ENCODE data around the gene FARP1.
"Not testable (repeated sequence)": the region's sequence is repeated elsewhere in the genome, so short reads cannot be mapped to it uniquely, and the experiment has no call there.

Gene FARP1

DNA sequence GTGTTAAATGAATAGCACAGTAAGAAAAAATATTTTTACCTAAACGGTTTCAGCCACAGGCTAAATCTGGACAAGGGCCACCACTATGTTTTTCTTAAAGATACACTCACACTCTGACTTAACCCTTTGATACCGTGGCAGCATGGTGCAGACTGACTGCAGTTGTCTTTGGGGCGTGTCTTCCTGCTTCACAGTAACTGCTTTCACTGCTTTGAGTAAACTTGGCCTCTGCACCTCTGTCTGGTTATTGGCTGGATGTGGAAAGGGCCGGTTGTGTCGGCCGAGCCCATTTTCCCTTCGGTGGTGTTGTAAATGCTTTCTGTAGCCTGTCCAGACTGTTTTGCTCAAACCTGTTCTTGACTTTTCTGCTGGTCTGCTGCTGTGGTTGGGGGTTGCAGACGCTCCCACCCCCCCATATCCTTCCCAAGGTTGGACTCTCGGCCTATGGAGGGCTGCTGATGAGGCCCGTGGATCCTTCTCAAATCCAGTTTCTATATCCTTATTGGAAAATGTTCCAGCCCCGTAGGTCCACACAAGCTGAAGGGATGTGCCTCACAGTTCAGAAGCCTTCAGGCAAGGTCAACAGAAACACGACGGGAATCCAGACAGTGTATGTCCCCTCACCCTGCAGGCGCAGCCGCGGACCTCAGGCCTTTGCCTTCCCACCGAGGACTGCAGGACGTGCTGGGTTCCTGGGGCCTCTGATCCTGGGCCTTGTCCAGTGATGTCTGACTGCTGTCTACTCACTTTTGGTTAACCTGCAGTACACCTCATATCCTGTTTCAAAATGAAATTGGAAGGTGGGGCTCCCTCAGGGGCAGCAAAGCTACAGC lies 124.4 kb downstream of the FARP1 start:
- no peak for DNase-seq

DNA sequence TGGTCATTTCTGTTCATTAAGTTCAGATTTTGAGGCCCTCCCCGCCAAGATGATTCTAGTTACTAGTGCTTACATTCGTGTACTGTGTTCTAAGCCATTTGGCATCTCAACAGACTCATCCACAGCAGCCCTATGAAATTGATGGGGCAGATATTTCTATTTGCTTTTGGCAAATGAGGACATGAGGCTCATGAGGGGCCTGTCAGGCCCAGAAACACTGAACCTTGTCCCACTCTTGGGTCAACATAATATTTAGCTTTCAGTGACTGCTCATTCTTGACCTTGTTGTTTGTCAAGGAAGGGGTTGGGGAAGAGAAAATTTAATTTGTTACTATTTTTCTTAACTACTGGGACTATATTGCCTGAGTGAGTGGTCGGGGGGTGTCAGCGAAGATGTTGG lies 126.5 kb downstream of the FARP1 start:
- no peak for DNase-seq

DNA sequence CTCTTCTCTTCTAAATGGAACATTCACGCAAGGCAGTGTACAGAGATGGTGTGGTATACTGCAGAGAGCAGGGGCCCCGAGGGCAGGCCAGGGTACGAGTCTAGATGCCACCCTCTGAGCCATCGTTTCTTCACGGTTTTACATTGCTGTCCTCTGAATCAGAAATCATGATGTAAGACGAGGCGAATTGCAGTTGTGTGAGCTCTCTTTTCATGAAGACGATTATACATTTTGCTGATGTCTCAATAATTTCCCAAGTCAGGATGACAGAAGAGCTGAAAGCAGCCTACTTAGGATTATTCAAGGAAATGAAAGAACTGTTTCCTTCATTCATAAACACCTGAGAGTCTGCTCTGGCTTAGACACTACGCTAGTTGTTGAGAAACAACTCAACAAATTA lies 127.9 kb downstream of the FARP1 start:
- DNase-seq: no peak

DNA sequence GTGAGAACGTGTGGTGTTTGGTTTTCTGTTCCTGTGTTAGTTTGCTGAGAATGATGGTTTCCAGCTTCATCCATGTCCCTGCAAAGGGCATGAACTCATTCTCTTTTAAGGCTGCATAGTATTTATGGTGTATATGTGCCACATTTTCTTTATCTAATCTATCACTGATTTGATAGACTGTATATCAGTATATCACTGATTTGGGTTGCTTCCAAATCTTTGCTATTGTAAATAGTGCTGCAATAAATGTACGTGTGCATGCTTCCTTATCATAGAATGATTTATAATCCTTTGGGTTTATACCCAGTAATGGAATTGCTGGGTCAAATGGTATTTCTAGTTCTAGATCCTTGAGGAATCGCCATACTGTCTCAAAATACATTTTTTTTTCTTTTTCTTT lies 128.8 kb downstream of the FARP1 start:
- not testable (repeated sequence) for DNase-seq

DNA sequence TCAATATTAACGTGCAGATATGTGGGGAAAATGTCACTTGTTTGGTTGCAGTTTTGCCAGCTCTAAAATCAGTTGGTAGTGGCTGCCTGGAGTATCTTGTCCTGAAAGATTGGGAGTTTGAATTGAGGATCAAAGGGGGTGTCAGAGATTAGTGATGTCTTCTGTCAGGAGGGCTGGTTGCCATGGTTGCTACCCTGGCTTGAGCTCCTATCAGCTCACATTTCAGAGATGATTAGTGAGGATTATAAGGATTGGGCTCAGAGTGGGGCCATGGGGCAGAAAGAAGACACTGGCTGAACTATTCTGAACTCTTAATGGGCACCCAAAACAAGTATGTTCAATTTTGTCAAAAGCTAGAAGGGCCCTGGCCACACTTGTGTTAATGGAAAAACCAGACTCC lies 129.7 kb downstream of the FARP1 start:
- DNase-seq: no peak

DNA sequence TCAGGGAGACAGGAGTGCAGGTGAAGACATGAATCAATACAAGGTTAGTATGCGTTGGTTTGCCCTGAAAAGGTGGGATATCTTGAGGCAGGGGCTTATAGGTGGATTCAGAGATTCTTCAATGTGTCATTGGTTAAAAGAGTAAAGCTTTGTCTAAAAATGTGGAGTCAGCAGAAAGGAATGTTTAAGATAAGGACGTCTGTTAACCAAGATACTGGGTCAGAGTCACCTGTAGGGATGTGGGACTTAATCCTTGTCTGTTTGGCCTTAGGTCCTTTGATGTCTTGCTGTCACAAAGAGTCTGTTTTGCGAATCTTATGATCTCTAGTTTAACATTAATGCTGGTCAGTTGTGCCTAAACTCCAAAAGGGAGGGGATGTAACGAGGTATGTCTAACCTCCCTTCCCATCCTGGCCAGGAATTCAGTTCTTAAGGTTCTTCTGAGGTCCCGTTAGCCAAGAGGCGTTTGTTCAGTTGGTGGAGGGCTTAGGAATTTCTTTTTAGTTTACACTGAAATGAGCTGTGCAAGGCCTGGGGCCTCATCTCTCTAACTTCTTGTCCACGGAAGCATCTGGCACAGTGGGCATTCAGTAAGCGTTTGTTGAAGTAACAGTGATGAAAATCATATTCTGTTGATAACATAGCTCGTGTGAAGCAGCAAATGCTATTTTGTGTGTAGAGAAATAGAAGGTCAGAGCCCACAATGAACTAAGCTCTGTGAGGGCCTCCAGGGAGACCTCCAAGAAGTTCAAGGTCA lies 130.4 kb downstream of the FARP1 start:
- DNase-seq: no peak

DNA sequence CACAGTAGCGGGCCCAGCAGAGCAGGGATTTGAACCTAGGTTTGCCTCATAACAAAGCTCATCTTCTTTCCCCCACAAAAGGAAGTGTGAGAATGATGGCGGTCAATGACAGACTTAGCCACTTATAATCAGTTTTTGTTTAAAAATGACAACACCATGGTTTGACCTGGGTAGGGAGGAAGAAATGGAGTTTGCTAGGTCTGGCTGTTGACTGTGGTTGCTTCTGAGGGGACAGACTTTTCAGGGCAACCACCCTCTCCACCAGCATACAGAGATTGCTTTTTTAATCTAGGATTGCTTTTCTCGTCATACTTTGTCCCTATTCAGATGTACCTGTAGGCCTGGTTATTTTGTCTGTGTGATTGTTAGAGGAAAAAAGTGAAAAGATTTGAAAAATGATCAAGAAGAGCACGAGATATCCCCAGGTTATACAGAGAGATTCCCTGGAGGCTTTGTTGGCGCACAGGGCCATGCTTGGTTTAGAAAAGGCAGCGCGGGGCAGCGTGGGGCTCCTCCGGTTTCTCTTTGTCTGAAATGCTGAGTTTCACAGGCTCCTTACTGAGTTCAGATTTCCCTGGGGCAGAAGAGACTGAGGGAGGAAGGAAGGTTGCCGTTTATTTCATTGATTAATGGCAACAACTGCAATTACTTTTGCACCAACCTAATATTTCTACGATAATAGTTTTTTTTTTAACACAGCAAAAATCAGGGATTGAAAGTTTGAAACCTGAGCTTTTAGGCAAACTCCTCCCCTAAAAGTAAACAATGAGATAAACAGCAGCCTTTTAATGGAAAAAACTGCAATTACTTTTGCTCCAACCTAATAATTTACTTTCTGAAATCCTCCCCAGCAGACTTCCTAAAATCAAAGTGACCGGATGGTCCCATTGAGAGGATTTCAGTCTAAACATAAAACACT lies 131.2 kb downstream of the FARP1 start:
- DNase-seq: no peak

DNA sequence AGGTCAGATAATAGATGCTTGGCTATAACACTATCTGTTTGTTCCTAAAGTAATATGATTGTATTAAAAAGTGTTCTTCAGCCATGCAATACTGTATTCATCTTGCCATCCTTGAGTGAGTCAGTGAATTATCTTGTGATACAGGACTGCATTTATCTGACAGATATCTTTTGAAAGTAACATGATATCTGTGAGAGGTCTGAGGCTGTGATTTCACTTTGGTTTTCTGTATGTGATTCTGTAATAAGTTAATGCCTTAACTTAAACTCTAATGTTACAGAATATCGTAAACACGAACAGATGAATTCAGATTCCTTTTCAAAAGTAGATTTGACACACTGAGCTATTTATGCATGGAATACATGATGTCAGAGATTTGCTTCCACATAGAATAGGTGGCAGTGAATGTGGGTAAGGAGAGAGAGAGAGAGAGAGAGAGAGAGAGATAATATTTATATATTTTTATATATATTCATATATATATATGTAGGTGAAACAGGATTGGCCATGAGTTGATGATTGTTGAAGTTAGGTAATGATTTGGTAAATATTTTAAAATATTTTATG lies 132.1 kb downstream of the FARP1 start:
- DNase-seq: no peak

DNA sequence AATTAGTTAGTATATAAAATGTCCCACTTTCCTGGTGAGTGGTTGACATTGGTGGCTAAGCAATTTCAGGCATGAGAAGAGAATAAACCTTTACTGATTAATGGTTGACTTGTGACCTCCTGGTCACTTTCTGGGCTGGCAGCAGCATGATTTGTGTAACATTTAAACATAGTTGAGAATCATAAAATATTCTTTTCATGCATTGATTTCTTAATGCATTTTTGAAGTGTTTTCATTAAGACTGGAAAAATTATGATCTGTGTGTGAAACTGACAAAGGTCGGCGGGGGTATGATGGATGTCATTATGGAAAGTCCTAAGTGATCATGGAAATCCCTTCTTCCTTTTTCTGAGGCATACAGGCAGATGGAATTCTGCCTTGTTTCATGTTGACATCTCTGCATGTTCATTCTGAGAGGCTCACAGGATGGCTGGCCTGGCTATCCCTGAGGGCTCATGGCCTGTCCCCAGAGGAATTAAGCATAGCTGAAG lies 132.8 kb downstream of the FARP1 start:
- DNase-seq: no peak

DNA sequence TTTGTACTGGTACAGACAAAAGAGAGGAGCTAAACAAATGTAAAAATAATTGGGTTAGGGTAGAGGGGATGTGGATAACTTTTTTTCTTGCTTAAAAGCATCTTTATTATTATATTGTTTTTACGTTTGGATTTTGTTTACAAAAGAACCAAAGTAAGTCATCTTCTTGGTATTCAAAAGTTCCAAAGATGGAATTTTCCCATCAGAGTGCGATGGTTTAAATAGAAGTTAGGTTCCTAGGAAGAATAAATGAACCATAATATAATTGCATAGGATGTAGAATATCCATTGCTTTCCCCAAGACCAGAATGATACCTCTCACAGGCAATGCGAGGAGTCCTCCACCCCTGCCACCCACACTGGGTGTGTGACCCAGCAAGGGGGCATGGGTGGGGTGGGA lies 133.6 kb downstream of the FARP1 start:
- DNase-seq: no peak

DNA sequence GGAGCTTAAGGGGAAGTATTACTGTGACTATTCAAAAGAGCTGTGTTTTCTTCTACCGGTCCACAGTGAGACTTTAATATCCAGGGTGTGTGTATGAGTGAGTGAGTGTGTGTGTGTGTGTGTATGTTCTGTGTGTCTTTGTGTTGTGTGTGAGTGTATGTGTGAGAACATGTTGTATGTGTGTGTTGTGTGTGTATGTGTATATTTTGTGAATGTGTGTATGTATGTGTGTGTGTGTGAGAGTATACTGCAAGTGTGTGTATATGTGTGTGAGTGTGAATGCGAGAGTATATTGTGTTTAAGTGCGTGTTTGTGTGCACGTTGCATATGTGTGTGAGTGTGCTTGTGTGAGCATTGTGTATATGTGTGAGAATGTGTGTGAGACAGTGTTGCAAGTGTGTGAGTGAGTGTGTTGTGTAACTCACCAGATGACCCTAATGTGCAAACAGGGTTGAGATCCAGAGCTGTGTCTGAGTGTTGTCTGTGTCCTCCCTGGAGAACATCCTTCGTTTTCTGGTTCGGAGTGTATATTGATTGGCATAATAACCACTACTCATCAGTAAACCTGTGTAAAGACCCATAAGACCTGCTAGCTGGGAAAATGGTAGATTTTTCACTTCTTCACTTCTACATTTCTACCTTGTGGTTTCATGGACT lies 135.3 kb downstream of the FARP1 start:
- DNase-seq: no peak

DNA sequence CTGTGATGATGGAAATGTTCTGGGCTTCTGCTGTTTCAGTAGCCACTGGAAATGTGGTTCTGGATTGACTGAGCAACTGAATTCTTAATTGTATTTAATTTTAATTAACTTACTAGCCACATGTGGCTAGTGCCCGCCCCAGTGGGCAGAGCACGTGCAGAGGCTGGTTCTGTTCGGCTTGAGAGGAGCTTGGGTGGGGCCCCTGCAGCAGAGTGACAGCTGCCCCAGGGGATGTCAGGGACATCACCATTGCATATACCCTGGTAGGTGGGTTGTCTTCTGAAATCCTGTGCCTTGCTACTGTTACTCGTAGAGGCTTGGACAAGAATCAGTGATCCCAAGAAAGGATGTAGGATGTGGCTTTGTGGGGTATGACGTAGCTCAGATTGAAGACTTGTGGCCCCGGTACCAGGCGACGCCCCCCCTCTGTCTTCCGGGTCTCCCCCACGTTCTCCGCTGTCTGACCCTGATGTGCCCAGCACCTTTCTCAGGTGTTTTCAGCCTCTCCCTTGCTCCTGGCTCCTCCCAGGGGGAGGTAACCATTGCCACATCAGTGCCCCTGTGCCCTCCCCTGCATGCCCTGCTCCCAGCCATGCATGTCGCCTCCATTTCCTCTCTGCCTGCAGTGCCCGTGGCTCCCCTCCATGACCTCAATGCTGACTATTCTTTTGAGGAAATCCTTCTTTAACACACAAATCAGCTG lies 136.7 kb downstream of the FARP1 start:
- no peak for DNase-seq

DNA sequence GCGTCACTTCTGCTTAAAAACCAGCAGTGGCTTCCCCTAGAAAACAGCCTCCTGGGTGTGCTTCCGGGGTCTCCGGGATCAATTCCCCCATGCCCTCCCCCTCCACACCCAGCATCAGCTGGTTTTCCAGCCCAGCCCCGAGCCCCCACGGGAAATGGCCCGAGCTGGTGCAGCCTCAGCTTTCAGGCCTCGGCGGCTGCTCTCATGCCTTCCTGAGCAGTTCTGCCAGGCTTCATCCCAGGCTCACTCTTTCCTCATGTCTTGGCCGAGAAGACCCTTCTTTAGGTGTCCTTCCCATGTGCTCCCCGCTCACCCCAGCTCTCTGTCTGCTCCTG lies 137.2 kb downstream of the FARP1 start:
- DNase-seq: no peak

DNA sequence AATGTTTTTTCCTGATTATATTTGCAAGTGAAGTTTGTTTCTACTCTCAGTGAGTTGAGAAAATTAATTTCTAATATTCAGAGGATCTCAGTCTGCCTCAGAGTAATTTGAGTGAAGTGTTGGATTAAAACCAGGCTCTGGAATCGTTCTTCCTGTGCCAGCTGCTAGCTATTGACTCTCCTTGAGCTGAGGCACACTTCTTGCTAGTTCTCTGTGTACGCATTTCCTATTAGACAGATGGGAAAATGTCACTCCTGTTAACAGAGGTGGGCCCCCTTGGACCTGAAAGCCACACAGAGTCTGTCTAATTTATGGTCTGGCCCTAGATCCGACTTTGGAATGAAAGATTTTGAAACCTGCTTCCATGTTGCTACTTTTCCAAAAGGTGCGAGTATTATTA lies 141.8 kb downstream of the FARP1 start:
- DNase-seq: no peak

DNA sequence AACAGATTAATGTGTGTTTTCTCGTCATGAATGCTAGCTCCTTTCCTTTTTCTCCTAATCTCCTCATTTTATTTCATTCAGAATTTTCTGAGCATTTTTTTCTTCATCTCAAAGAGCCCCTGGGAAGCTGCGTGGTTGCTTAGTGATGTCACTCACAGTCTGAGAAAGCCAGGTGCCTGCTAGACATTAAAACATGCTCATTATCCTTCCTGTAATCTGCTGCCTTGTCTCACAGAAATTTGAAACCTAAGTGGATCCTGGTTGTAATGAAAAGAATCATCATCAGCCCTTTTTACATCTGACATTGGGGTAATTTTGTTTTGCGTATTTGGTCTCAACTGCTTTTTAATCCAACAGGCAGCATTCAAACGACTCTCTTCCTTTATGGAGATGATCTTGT lies 142.4 kb downstream of the FARP1 start:
- DNase-seq: no peak

DNA sequence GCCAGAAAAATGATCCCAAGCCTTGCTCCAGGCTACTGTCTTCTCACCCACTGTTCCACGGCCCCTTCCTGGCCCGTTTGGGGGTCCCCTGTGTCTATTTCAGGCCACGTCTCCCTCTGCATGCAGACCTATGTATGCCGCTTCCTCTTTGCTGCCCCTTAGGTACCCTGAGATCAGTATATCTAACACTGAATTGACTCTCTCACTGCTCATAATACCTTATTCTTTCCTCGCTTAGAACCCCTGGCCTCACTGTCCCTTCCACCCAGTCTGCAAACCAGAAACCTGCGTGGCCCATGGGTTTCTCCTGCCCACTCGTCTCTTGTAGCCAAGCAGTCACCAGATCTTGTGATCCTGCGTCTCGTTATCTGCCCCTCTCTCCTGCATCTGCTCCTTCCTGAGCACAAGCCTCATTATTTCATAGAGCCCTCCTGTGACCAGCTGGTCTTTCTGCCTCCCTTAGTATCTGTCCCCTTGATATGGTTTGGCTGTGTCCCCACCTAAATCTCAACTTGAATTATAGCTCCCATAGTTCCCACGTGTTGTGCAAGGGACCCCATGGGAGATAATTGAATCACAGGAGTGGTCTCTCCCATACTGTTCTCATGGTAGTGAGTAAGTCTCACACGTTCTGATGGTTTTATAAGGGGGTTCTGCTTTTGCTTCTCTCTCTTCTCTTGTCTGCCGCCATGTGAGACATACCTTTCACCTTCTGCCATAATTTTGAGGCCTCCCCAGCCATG lies 143.1 kb downstream of the FARP1 start:
- no peak for DNase-seq

DNA sequence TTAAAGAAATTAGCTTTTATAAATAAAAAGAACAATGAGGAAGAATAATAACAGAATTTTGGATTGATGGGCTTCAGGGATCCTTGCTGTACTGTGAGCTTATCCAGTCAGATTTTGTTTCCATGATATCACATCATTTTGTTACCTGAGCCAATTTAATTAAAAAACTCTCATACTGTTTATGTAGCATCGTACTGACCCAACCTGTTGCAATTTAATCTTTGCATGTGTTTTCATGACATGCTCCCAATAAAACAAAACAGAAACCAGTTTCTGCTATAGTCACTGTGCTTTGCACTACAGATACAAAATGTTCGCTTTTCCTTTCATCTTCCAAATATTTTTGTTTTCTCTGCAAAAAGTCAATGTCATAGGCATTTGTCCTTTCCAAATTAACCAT lies 143.9 kb downstream of the FARP1 start:
- no peak for DNase-seq

DNA sequence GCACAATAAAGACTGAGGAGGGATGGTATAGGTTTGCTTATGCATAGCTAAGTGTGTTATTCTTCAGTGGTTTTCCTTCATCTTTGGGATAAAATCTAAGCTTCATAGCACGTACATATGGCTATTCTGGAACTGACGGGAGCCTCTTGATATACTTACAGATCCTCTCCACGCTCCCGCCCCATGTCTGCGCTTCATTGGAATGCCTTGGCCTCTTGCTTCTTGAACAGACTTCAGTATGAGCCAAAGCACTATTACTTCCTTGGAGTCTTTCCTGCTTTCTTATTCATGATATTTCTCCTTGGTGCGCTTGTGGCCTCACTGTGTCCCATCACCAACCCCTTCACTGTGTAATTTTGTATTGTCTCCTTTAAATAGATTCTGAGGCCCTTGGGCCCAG lies 145.3 kb downstream of the FARP1 start:
- no peak for DNase-seq

DNA sequence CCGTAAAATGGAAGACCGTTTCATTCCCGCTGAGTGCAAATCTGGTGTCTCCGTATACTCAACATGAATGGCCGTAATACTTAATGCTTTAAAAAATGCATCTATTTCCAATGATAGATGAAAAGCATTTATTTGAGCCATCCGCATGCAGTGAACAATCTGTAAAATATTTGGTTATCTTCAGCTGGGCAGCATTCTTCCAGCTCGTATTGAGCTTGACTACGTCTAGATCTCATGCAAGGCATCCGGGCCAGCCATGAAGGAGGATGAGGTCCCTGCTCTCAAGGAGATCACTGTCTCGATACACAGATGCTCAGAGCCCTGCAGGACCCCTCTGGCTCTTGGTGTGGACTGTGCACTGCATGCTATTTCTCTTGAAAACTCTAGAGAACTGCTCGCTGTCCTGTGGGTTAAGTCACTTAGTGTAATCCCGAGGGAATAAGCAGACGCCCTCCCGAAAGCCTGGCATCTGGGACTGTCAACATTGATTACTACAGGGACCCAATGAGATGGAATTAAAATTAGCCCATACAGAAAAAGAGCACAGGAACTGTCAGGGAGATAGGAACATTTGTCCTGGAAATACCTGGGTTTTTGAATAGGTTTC lies 146.5 kb downstream of the FARP1 start:
- DNase-seq: no peak

DNA sequence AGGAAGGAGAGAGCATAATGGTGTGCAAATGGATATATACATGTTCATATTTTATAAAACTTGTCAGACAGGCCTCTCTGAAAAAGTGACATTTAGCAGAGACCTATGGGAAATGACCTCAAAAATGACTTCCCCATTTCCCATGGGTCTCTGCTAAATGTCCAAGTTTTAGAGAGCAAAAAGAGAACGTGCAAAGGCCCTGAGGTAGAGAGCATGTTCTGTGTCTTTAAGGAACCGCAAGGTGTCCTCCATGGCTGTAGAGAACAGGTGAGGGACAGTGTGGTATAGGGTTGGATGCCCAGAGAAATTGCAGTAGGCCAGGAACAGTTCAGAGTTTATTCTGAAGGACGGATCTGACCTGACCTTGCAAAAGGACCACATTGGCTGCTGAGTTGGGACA lies 147.4 kb downstream of the FARP1 start:
- no peak for DNase-seq

Measured in T-helper 1 cell (primary cell).